Endodermal cell (in vitro differentiated cells): ENCODE results near the gene THYN1. TPM values are rescaled to one million over a fixed set of nuclear protein-coding genes. Genes with fewer than 3 reads are reported as not detected.

Source experiments
- DNase-seq: peaks from one replicate; pipeline ENCODE4 v3.0.0-alpha.2; 2017
- H3K27ac ChIP-seq: 2 replicates; pipeline ENCODE4 v1.5.1; 2013; ENCODE audit warnings: mild to moderate bottlenecking, low read depth, low read length, moderate library complexity
- H3K27me3 ChIP-seq: 2 replicates; pipeline ENCODE4 v1.6.1; 2013; ENCODE audit warnings: mild to moderate bottlenecking, low read length, moderate library complexity; ENCODE audit not compliant: insufficient read depth, control insufficient read depth, poor library complexity, severe bottlenecking
- H3K36me3 ChIP-seq: 2 replicates; pipeline ENCODE4 v1.7.0; 2013; ENCODE audit warnings: mild to moderate bottlenecking, low read length, moderate library complexity; ENCODE audit not compliant: control insufficient read depth, insufficient read depth
- H3K4me1 ChIP-seq: one replicate; pipeline ENCODE4 v1.7.0; 2013; ENCODE audit warnings: low read length; ENCODE audit not compliant: control insufficient read depth, insufficient read depth
- H3K4me3 ChIP-seq: 2 replicates; pipeline ENCODE4 v1.5.1; 2013; ENCODE audit warnings: mild to moderate bottlenecking, low read length, moderate library complexity
- H3K9ac ChIP-seq: 2 replicates; pipeline ENCODE4 v1.6.1; 2013; ENCODE audit warnings: mild to moderate bottlenecking, low read length, moderate library complexity; ENCODE audit not compliant: poor library complexity, severe bottlenecking; ENCODE audit errors: extremely low read depth
- H3K9me3 ChIP-seq: 2 replicates; pipeline ENCODE4 v1.6.1; 2013; ENCODE audit warnings: mild to moderate bottlenecking, low read length, moderate library complexity; ENCODE audit not compliant: control insufficient read depth
- H3K27ac Mint-ChIP-seq: 2 replicates; pipeline ENCODE4 v1.8.0; 2020; ENCODE audit warnings: mixed read lengths
- H3K27me3 Mint-ChIP-seq: 2 replicates; pipeline ENCODE4 v1.8.0; 2021; ENCODE audit warnings: mild to moderate bottlenecking, mixed read lengths; ENCODE audit not compliant: insufficient read depth
- H3K36me3 Mint-ChIP-seq: 2 replicates; pipeline ENCODE4 v1.8.0; 2020; ENCODE audit warnings: low read depth, mixed read lengths
- H3K4me1 Mint-ChIP-seq: 2 replicates; pipeline ENCODE4 v1.8.0; 2020; ENCODE audit warnings: mixed read lengths
- H3K4me3 Mint-ChIP-seq: 2 replicates; pipeline ENCODE4 v1.8.0; 2020; ENCODE audit warnings: mild to moderate bottlenecking, moderate library complexity, mixed read lengths
- H3K9me3 Mint-ChIP-seq: 2 replicates; pipeline ENCODE4 v1.8.0; 2020; ENCODE audit warnings: mild to moderate bottlenecking, mixed read lengths
- CTCF ChIP-seq: fragments of 200-600 bp; sonication (generic); conservative IDR thresholded peaks from 2 replicates; pipeline ENCODE4 v1.5.0; 2021; ENCODE audit warnings: antibody characterized with exemption, mild to moderate bottlenecking
- WGBS, 2 experiments: methylation state at CpG; one replicate each; pipeline versions ENCODE4 v1.1.5 to v1.1.7; 2013; ENCODE audit warnings: missing lambda C conversion rate in 2 of 2, mixed read lengths in 1 of 2; ENCODE audit not compliant: insufficient coverage in 1 of 2, insufficient read length in 1 of 2; 5-methylcytosine and 5-hydroxymethylcytosine counted together
- total RNA-seq, 2 donors: library from RNA; stranded (reverse); fragmentation: NEBNext Ultra II Directional in 1 of 2; extraction: Animal tissue kit (Norgen Biotek cat#: 25700) in 1 of 2; gene quantifications; 2 replicates in 1 of 2; 3 replicates in 1 of 2; pipeline ENCODE4 v1.2.1, GENCODE V29; 2021

Gene THYN1
- total RNA-seq, 2 donors from 2014 or later, result 61.3 to 81.6 TPM

GRCh38 chr11:134216816-134217215 is 36.3 kb downstream of the THYN1 start:
- H3K4me1 ChIP-seq, result peaks cover 7% of the 10 kb centered on the region
- H3K9me3 ChIP-seq, result no peaks in the 10 kb centered on the region
- H3K27me3 ChIP-seq, result no peaks in the 10 kb centered on the region
- Mint-ChIP-seq H3K9me3 (no peaks in the 10 kb centered on the region), H3K4me3 (no peak overlapping the region), H3K27ac (no peak overlapping the region), H3K4me1 (no peaks in the 10 kb centered on the region), H3K36me3 (peaks cover 37% of the 10 kb centered on the region), H3K27me3 (no peaks in the 10 kb centered on the region)
- H3K36me3 ChIP-seq, result peaks cover 43% of the 10 kb centered on the region
- TF ChIP-seq CTCF, result no peak
- WGBS, 2 experiments, result 96 to 100% methylated on average over 3 of the region's 3 CpGs
- DNase-seq, result no peak
- H3K9ac ChIP-seq, result no peak overlapping the region
- no peak overlapping the region for H3K4me3 ChIP-seq
- H3K27ac ChIP-seq, result no peak overlapping the region

- Mint-ChIP-seq H3K9me3 (no peaks in the 10 kb centered on the region), H3K4me3 (no peak overlapping the region), H3K27me3 (no peaks in the 10 kb centered on the region), H3K4me1 (no peaks in the 10 kb centered on the region), H3K27ac (no peak overlapping the region), H3K36me3 (peaks cover 42% of the 10 kb centered on the region)
- no peak overlapping the region for H3K27ac ChIP-seq
- no peak overlapping the region for H3K4me3 ChIP-seq
- H3K9ac ChIP-seq, result no peak overlapping the region
- H3K36me3 ChIP-seq, result peaks cover 44% of the 10 kb centered on the region
- no peaks in the 10 kb centered on the region for H3K9me3 ChIP-seq
- TF ChIP-seq CTCF, result no peak
- no peak for DNase-seq
- H3K27me3 ChIP-seq, result no peaks in the 10 kb centered on the region
- H3K4me1 ChIP-seq, result peaks cover 7% of the 10 kb centered on the region
- WGBS, 2 experiments, result 95% methylated on average over 7 of the region's 7 CpGs
Observed at GRCh38 chr11:134215836-134216235, 37.3 kb downstream of the THYN1 start.

- H3K27me3 Mint-ChIP-seq, result no peaks in the 10 kb centered on the region
- H3K9me3 Mint-ChIP-seq, result no peaks in the 10 kb centered on the region
- no peaks in the 10 kb centered on the region for H3K4me1 Mint-ChIP-seq
- TF ChIP-seq CTCF, result peak; percentile 91
- Histone ChIP-seq H3K4me3 (no peak overlapping the region), H3K9ac (no peak overlapping the region), H3K9me3 (no peaks in the 10 kb centered on the region), H3K4me1 (no peaks in the 10 kb centered on the region), H3K27me3 (no peaks in the 10 kb centered on the region), H3K27ac (no peak overlapping the region), H3K36me3 (peaks cover 83% of the 10 kb centered on the region)
- DNase-seq, result peak; percentile 78
- H3K4me3 Mint-ChIP-seq, result no peak overlapping the region
- WGBS, 2 experiments, result 90 to 97% methylated on average over 11 to 14 of the region's 16 CpGs
- no peak overlapping the region for H3K27ac Mint-ChIP-seq
- H3K36me3 Mint-ChIP-seq, result peaks cover 65% of the 10 kb centered on the region
Observed at GRCh38 chr11:134207538-134208239, 45.5 kb downstream of the THYN1 start.
